HEK293T (cell line): ENCODE results near the gene IGSF9B.

Source experiments
- BHLHE40 ChIP-seq: fragments of 450-650 bp; IDR thresholded peaks from 2 replicates; pipeline ENCODE4 v1.6.1; 2016; ENCODE audit warnings: mild to moderate bottlenecking, moderate library complexity, borderline replicate concordance
- FOXM1 ChIP-seq: fragments of 450-650 bp; IDR thresholded peaks from 2 replicates; pipeline ENCODE4 v1.6.1; 2017; ENCODE audit warnings: mild to moderate bottlenecking, borderline replicate concordance

GRCh38 chr11:133977067-133977677, 20.4 kb upstream of the IGSF9B start:
- no peak for TF ChIP-seq FOXM1
- no peak for TF ChIP-seq BHLHE40
